GM12864 (cell line): ENCODE results near the gene SIGLEC7.
A peak's percentile ranks its signal among the peaks of the same experiment; 100 is the strongest.

Experiments
- DNase-seq: peaks from one replicate; pipeline ENCODE4 v3.0.0-alpha.2; 2011; ENCODE audit warnings: low read depth
- H3K4me3 ChIP-seq: 2 replicates; pipeline ENCODE4 v1.5.1; 2011; ENCODE audit warnings: mild to moderate bottlenecking, low read depth, low read length, control low read depth
- TF ChIP-seq, protein P1 (sequence below): IDR thresholded peaks from 2 replicates; pipeline ENCODE4 v1.5.1; 2011; ENCODE audit warnings: low read depth, mild to moderate bottlenecking, moderate library complexity, low read length, control low read depth, inconsistent platforms; ENCODE audit errors: missing control alignments

Gene SIGLEC7

DNA sequence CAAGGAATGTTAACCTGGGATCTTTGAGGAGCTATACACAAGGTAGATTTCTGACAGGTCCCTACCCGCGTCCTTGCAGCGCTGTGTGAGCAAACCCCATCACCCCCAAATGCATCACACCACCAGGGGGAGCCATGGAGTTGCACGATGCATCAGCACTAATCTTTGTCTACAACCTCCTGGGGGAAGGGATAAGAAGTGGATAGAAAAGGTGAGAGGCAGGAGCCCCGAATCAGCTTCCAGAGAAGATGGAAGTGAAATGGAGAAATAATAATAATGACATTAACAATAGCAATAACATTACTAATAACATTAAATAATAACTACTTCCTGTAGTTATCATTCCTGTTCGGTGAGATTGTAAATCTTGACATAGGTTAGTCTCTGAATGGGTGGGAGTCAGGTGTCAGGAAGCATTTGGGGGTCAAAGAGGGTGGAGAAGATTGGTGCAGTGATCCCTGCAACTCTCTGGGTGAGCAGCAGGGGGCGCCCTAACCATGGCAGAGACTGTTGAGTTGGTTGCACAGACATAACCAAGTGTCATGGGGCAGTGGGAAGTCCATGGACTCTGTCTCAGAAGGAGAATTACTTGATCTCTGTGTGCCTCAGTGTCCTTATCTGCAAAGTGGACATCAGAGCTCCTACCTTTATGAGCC lies 16.5 kb downstream of the SIGLEC7 start:
- no peak for DNase-seq
- TF ChIP-seq, protein P1, sequence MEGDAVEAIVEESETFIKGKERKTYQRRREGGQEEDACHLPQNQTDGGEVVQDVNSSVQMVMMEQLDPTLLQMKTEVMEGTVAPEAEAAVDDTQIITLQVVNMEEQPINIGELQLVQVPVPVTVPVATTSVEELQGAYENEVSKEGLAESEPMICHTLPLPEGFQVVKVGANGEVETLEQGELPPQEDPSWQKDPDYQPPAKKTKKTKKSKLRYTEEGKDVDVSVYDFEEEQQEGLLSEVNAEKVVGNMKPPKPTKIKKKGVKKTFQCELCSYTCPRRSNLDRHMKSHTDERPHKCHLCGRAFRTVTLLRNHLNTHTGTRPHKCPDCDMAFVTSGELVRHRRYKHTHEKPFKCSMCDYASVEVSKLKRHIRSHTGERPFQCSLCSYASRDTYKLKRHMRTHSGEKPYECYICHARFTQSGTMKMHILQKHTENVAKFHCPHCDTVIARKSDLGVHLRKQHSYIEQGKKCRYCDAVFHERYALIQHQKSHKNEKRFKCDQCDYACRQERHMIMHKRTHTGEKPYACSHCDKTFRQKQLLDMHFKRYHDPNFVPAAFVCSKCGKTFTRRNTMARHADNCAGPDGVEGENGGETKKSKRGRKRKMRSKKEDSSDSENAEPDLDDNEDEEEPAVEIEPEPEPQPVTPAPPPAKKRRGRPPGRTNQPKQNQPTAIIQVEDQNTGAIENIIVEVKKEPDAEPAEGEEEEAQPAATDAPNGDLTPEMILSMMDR = peak; percentile 92
- H3K4me3 ChIP-seq = no peak overlapping the region

DNA sequence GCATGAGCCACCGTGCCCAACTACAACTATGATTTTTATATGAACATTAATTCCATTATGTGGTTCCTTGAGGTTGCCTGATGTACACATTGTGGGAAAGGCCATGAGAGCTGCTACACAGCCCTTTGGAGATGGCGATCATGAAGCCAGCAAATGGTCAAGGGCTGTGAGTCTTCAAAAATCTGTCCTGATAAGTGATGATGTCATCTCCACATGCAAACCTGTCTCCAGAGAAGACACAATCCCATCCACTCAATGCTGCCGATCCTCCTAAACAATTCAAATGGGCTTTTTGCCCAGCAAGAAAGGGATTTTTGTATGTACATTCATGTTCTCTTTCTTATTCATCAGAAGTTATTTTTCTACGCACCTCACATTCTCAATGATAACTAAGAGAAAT lies 17.6 kb downstream of the SIGLEC7 start:
- no peak overlapping the region for H3K4me3 ChIP-seq
- TF ChIP-seq, protein P1 = no peak
- DNase-seq = no peak

DNA sequence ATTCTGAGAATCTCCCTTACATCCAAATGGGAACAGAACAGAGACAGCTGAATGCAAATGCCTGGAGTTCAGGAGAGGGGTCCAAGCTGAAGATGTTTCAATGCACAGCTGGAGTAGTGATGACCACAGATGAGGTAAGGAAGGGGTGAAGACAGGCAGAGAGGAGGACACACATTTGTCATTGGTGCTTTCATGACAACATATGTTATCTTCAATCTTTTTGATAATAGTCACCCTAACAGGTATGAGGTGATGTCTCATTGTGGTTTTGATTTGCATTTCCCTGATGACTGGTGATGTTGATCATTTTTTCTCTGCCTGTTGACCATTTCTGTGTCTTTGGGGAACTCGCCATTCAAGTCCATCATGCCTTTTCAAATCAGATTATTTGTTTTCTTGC lies 19.2 kb downstream of the SIGLEC7 start:
- TF ChIP-seq, protein P1 = no peak
- no peak for DNase-seq
- no peak overlapping the region for H3K4me3 ChIP-seq

DNA sequence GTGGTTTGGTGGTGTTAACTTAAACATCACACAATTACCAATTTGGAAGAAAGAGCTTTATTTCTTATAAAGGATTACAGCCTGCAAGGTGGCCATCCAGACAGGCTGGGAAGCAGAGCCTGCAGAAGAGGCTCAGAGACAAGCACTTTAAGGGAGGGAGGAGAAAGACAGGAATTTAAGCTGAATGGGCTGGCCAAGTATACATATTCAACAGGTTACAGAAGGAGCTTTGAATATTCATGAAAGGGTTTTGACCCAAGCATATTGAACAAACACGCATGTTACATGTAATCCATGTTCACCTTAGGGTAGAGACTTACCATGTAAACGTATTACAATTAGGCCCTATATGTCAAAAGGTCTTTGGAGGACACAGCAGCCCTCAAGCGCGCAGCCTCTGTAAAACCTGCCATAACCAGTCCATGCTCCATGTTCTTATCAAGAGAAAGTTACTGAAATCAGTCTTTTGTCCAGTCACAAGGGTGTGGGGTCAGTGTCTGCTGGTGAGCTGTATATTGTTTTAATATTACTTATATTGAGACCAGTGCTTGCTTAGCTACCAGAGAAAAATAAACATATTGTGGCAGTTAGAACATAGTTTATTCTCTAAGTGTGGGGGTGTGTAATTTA lies 19.9 kb downstream of the SIGLEC7 start:
- DNase-seq = no peak
- H3K4me3 ChIP-seq = no peak overlapping the region
- TF ChIP-seq, protein P1 = no peak

DNA sequence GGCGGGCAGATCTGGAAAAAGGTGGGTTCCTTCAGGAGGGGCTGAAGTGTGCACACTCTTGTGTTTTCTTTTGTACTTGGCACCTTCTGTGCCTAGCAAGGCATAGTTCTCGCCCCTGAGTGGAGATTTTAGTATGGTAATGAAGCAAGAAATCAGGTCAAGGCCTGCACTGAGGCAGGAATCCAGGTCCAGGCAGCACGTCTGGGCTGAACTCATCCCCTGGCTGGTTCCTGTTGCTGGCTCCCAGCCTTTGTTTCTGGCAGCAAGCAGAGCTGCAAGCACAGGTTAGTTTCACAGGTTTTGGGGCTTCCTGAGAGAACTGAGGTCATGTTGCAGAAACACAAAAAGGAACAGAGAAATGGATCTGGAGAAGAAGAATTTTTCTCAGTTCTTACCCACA lies 21.2 kb downstream of the SIGLEC7 start:
- H3K4me3 ChIP-seq = no peak overlapping the region
- TF ChIP-seq, protein P1 = no peak
- no peak for DNase-seq

DNA sequence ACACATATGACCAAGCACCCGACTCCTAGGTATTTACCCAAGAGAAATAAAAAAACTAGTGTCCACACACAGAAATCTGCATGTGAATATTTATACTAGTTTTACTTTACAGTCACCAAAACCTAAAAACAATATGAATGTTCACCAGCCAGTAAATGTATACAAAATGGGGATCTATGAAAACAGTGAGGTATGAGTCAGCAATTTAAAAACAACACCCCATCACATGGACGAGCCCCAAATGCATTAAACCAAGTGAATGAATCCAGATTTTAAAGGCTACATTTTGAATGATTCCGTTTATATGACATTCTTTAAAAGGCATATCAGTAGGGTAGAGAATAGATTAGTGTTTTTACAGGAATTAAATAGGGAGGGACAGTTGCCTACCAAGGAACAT lies 22.1 kb downstream of the SIGLEC7 start:
- no peak for DNase-seq
- TF ChIP-seq, protein P1 = no peak
- H3K4me3 ChIP-seq = no peak overlapping the region
